Activated T-cell treated with anti-CD3 and anti-CD28 coated beads, Interleukin-2, amount 50 U/mL, for 48 hours (primary cell): ENCODE data around the gene ARHGEF37.

ENCODE experiments used
- DNase-seq, 2 experiments: peaks; one replicate each; pipeline ENCODE4 v3.0.0-alpha.2; 2020

Gene ARHGEF37

GRCh38 chr5:149603920-149604319 lies 22.6 kb downstream of the ARHGEF37 start:
- DNase-seq: no peak

GRCh38 chr5:149604321-149604720 lies 23.0 kb downstream of the ARHGEF37 start:
- no peak for DNase-seq

GRCh38 chr5:149605354-149605997 lies 24.2 kb downstream of the ARHGEF37 start:
- DNase-seq: no peak

GRCh38 chr5:149605998-149606724 lies 24.9 kb downstream of the ARHGEF37 start:
- no peak for DNase-seq

GRCh38 chr5:149608936-149609545 lies 27.7 kb downstream of the ARHGEF37 start:
- DNase-seq: no peak

- DNase-seq: no peak
These were observed 28.4 kb downstream of the ARHGEF37 start for GRCh38 chr5:149609640-149610219.

GRCh38 chr5:149610589-149611255 lies 29.4 kb downstream of the ARHGEF37 start:
- DNase-seq: no peak

GRCh38 chr5:149611326-149611725 lies 30.0 kb downstream of the ARHGEF37 start:
- no peak for DNase-seq

GRCh38 chr5:149614034-149614907 lies 33.0 kb downstream of the ARHGEF37 start:
- DNase-seq: no peak

- DNase-seq: no peak
These were observed 34.7 kb downstream of the ARHGEF37 start for GRCh38 chr5:149615976-149616375.

- DNase-seq: peak in 1 of 2 experiments; percentile 35
These were observed 35.5 kb downstream of the ARHGEF37 start for GRCh38 chr5:149616727-149617285.

GRCh38 chr5:149617760-149618306 lies 36.5 kb downstream of the ARHGEF37 start:
- no peak for DNase-seq

- peak; percentile 47 to 56 for DNase-seq
These were observed 37.4 kb downstream of the ARHGEF37 start for GRCh38 chr5:149618581-149619248.

GRCh38 chr5:149621415-149622098 lies 40.3 kb downstream of the ARHGEF37 start:
- DNase-seq: no peak

GRCh38 chr5:149622466-149622865 lies 41.2 kb downstream of the ARHGEF37 start:
- DNase-seq: no peak

- DNase-seq: no peak
These were observed 42.2 kb downstream of the ARHGEF37 start for GRCh38 chr5:149623473-149623872.

- DNase-seq: no peak
These were observed 45.8 kb downstream of the ARHGEF37 start for GRCh38 chr5:149627070-149627469.

GRCh38 chr5:149628221-149628620 lies 46.9 kb downstream of the ARHGEF37 start:
- DNase-seq: no peak

- DNase-seq: no peak
These were observed 47.6 kb downstream of the ARHGEF37 start for GRCh38 chr5:149628846-149629388.

GRCh38 chr5:149629421-149629820 lies 48.1 kb downstream of the ARHGEF37 start:
- no peak for DNase-seq
